GM21576 (cell line): Measurements from ENCODE around the gene UTY.
"Not testable (repeated sequence)": the region's sequence is repeated elsewhere in the genome, so short reads cannot be mapped to it uniquely, and the experiment has no call there.

ENCODE experiments used
- ATAC-seq: cut with Tn5 transposase; IDR thresholded peaks from one replicate; pipeline ENCODE4 v1.9.1; 2021; ENCODE audit warnings: mild to moderate bottlenecking, moderate library complexity; ENCODE audit not compliant: unreplicated experiment

Gene UTY

GRCh38 chrY:13312966-13313365 lies 166.9 kb downstream of the UTY start:
- no peak for ATAC-seq

GRCh38 chrY:13307959-13308358 lies 171.9 kb downstream of the UTY start:
- no peak for ATAC-seq

GRCh38 chrY:13300795-13301194 lies 179.0 kb downstream of the UTY start:
- ATAC-seq = no peak

DNA sequence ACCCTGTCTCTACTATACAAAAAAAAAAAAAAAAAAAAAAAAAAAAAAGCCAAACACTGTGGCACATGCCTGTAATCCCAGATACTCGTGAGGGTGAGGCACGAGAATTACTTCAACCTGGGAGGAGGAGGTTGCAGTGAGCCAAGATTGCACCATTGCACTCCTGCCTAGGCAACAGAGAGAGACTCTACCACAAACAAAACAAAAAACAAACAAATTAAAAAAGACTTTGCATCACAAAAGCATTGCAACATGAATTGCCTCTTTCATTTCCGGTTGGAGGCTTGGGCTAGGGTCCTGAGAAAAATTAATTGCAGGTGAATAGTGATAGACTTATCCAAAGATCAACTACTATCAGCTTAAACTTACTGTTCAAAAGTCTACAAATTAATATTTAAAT lies 180.4 kb downstream of the UTY start:
- no peak for ATAC-seq

GRCh38 chrY:13296176-13296890 lies 183.5 kb downstream of the UTY start:
- no peak for ATAC-seq

GRCh38 chrY:13295026-13295425 lies 184.8 kb downstream of the UTY start:
- ATAC-seq = no peak

DNA sequence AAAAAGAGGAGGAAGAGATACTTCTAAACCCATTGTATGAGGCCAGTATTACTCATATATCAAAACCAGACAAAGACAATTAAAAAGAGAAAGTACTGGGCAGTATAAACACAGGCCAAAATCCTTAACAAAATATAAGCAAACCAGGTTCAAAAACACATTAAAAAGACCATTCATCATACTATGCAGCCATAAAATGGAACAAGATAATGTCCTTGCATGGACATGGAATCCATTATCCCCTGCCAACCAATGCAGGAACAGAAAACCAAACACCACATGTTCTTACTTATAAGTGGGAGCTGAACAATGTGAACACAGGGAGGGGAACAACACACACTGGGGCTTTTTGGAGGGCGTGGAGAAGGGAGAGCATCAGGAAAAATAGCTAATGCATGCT lies 188.6 kb downstream of the UTY start:
- ATAC-seq = no peak

GRCh38 chrY:13282151-13283054 lies 197.4 kb downstream of the UTY start:
- not testable (repeated sequence) for ATAC-seq

DNA sequence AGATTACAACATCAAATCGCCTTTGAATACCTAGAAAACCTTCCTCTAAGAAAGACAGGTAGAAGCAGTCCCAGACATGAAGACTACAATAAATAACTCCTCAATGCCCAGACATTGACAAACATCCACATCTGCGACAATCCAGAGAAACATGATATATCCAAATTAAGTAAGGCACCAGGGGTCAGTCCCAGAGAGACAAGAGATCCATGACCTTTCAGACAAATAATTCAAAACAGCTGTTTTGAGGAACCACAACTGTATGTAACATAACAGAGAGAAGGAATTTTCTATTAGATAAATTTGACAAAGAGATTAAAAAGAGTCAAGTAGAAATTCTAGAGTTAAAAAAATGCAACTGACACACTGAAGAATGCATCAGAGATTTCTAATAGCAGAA lies 200.3 kb downstream of the UTY start:
- no peak for ATAC-seq

- ATAC-seq = no peak
Measured at GRCh38 chrY:13271706-13272105, 208.1 kb downstream of the UTY start.

GRCh38 chrY:13253941-13254440 lies 225.8 kb downstream of the UTY start:
- not testable (repeated sequence) for ATAC-seq

DNA sequence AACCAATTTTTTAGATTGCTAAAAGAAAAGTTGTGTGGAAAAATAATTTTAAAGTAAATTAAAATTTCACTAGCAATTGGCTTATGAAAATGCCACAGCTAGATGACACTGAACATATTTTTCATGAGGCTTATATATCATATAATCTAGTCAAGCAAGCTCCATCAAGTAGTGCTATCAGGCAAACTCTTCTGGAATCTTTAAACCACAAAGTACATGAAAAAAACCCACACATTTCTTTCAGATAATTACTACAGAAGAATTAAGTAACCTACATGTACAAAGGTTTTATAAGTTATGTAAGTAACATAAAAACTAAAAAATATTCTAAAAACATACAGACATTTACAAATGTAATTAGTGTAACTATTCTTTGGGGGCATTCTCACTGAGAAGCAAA lies 229.4 kb downstream of the UTY start:
- no peak for ATAC-seq

GRCh38 chrY:13243716-13244115 lies 236.1 kb downstream of the UTY start:
- ATAC-seq = no peak

- no peak for ATAC-seq
Measured at GRCh38 chrY:13233901-13234300, 245.9 kb downstream of the UTY start.

DNA sequence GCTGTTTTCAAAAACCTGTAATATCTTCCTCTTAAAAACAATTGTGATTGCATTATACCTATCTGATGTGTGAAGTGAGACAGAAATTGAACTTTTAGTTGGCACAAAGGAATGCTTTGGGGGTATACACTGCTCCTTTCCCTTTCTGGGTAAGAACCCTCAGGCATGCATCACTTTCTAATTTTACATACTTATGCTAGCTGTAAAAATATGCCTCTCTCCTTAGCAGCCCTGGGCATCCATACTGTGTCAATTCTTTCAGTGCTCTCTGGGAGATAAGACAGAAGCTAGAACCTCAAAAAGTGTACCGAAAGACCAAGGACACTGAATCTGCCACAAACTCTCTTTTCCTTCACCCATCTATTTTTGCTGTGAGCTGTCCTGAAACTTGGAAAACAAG lies 246.7 kb downstream of the UTY start:
- no peak for ATAC-seq

DNA sequence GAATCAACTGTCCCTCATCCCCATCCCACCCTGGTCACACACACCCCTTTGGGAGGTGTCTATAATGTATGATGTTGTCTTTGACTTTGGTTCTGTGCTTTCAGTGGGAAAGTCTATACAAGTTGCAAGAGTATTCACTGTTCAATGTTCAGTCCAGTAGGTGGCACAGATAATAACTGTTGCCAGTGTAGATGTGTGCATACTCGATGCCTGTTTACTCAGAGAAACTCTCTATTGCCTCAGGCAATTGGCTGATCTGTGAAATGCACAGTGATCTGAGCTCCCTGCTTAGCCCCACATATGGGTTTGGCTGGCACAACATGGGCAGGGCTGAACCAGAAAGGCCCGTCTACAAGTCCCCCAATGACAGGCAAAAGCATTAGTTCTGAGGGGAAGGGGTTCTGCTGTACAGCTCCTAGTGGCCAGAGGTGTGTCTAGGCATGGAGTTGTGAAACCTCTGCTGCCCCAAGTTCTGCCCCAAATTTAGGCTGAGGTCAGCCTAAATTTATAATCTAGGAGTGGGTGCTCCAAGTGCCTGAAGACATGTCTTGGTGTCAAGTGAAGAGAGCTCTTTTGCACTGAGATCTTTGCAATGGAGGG lies 252.4 kb downstream of the UTY start:
- ATAC-seq = no peak

DNA sequence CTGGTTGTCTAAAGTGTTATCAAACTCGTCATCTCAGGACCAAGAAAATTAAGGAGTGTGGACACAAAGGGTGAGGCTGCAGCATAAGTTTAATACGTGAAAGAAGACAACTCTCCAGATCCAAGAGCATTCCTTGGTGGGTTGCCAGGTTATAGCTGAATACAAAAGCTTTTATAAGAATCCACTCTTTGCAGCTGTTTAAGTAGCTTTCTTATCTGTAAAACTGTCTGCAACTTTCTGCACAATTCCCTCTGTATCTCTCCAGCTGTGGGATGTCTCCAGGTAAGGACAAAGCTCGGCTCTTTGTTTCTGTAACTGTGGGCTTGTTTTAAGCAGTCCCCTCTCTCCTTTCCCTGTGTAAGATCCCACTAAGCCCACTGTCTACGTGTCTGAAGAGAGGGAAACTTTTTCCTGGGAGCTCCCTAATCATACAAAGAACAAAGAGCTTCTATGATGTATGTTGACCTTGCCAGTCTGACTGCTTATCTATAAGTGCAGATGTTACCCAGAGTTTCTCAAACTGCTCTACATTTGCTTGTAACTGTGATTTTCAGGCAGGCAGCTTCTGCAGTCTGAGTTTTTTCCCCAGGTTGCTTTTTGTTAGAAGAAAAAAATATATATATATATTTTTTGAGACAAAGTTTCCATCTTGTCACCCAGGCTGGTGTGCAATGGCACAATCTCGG lies 268.7 kb downstream of the UTY start:
- ATAC-seq = no peak

- ATAC-seq = no peak
Measured at GRCh38 chrY:13205214-13205613, 274.6 kb downstream of the UTY start.
